OCI-LY1 (cell line): ENCODE results near the gene PDIA2.

ENCODE experiments used
- EZH2 ChIP-seq: fragments of 200-600 bp; sonication (generic), shearing (Covaris generic); IDR thresholded peaks from 2 replicates; pipeline ENCODE4 v1.8.0; 2017; ENCODE audit warnings: borderline replicate concordance, mixed run types, mild to moderate bottlenecking, antibody characterized with exemption, low read length, moderate library complexity, mixed read lengths
- TF ChIP-seq, protein P1 (sequence below): fragments of 200-600 bp; sonication (generic), shearing (Covaris generic); IDR thresholded peaks from 2 replicates; pipeline ENCODE4 v1.5.1; 2017; ENCODE audit warnings: mild to moderate bottlenecking, antibody characterized with exemption, low read length, moderate library complexity, mixed read lengths

DNA sequence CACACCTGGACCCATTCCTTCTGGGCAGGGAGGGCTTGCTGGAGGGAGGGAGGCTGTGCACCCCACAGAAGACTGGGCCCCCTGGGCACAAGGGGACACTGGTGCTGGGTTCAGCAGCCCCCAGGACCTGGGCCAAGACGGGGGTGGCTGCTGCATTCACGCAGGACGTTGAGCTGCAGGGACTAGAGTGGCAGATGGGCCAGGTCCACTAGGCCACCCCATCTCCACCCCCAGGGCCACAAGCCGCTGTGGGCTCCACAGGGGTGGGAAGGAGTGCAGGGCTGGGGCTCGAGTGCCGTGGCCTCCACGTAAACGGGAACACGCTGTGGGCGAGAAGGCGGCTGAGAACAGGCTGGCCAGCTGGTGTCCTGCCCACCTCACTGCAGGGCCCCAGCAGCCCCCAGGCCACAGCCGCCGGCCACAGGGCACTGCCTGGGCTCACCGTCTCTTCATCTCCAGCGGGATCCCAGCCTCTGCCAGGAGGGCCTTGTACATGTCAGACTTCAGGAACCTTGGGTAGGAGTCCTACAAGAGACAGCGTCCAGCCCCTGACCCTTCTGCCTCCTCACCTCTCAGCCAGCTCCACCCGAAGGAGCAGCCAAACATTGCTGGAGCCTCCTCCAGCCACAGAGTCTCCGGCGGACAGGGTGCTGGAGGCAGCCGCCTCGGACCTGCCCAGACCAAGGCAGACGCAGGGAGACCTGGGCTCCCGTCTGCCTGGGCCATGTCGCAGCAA lies 13.7 kb upstream of the PDIA2 start:
- TF ChIP-seq, protein P1, sequence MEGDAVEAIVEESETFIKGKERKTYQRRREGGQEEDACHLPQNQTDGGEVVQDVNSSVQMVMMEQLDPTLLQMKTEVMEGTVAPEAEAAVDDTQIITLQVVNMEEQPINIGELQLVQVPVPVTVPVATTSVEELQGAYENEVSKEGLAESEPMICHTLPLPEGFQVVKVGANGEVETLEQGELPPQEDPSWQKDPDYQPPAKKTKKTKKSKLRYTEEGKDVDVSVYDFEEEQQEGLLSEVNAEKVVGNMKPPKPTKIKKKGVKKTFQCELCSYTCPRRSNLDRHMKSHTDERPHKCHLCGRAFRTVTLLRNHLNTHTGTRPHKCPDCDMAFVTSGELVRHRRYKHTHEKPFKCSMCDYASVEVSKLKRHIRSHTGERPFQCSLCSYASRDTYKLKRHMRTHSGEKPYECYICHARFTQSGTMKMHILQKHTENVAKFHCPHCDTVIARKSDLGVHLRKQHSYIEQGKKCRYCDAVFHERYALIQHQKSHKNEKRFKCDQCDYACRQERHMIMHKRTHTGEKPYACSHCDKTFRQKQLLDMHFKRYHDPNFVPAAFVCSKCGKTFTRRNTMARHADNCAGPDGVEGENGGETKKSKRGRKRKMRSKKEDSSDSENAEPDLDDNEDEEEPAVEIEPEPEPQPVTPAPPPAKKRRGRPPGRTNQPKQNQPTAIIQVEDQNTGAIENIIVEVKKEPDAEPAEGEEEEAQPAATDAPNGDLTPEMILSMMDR: no peak
- TF ChIP-seq EZH2: no peak
